Endodermal cell (in vitro differentiated cells): ENCODE results near the gene MRPS27. TPM values are rescaled to one million over a fixed set of nuclear protein-coding genes. Genes with fewer than 3 reads are reported as not detected.
A peak's percentile ranks its signal among the peaks of the same experiment; 100 is the strongest.

Experiments used
- DNase-seq: peaks from one replicate; pipeline ENCODE4 v3.0.0-alpha.2; 2017
- H3K27ac ChIP-seq: 2 replicates; pipeline ENCODE4 v1.5.1; 2013; ENCODE audit warnings: mild to moderate bottlenecking, low read depth, low read length, moderate library complexity
- H3K27me3 ChIP-seq: 2 replicates; pipeline ENCODE4 v1.6.1; 2013; ENCODE audit warnings: mild to moderate bottlenecking, low read length, moderate library complexity; ENCODE audit not compliant: insufficient read depth, control insufficient read depth, poor library complexity, severe bottlenecking
- H3K36me3 ChIP-seq: 2 replicates; pipeline ENCODE4 v1.7.0; 2013; ENCODE audit warnings: mild to moderate bottlenecking, low read length, moderate library complexity; ENCODE audit not compliant: control insufficient read depth, insufficient read depth
- H3K4me1 ChIP-seq: one replicate; pipeline ENCODE4 v1.7.0; 2013; ENCODE audit warnings: low read length; ENCODE audit not compliant: control insufficient read depth, insufficient read depth
- H3K4me3 ChIP-seq: 2 replicates; pipeline ENCODE4 v1.5.1; 2013; ENCODE audit warnings: mild to moderate bottlenecking, low read length, moderate library complexity
- H3K9ac ChIP-seq: 2 replicates; pipeline ENCODE4 v1.6.1; 2013; ENCODE audit warnings: mild to moderate bottlenecking, low read length, moderate library complexity; ENCODE audit not compliant: poor library complexity, severe bottlenecking; ENCODE audit errors: extremely low read depth
- H3K9me3 ChIP-seq: 2 replicates; pipeline ENCODE4 v1.6.1; 2013; ENCODE audit warnings: mild to moderate bottlenecking, low read length, moderate library complexity; ENCODE audit not compliant: control insufficient read depth
- H3K27ac Mint-ChIP-seq: 2 replicates; pipeline ENCODE4 v1.8.0; 2020; ENCODE audit warnings: mixed read lengths
- H3K27me3 Mint-ChIP-seq: 2 replicates; pipeline ENCODE4 v1.8.0; 2021; ENCODE audit warnings: mild to moderate bottlenecking, mixed read lengths; ENCODE audit not compliant: insufficient read depth
- H3K36me3 Mint-ChIP-seq: 2 replicates; pipeline ENCODE4 v1.8.0; 2020; ENCODE audit warnings: low read depth, mixed read lengths
- H3K4me1 Mint-ChIP-seq: 2 replicates; pipeline ENCODE4 v1.8.0; 2020; ENCODE audit warnings: mixed read lengths
- H3K4me3 Mint-ChIP-seq: 2 replicates; pipeline ENCODE4 v1.8.0; 2020; ENCODE audit warnings: mild to moderate bottlenecking, moderate library complexity, mixed read lengths
- H3K9me3 Mint-ChIP-seq: 2 replicates; pipeline ENCODE4 v1.8.0; 2020; ENCODE audit warnings: mild to moderate bottlenecking, mixed read lengths
- CTCF ChIP-seq: fragments of 200-600 bp; sonication (generic); conservative IDR thresholded peaks from 2 replicates; pipeline ENCODE4 v1.5.0; 2021; ENCODE audit warnings: antibody characterized with exemption, mild to moderate bottlenecking
- WGBS, 2 experiments: methylation state at CpG; one replicate each; pipeline versions ENCODE4 v1.1.5 to v1.1.7; 2013; ENCODE audit warnings: missing lambda C conversion rate in 2 of 2, mixed read lengths in 1 of 2; ENCODE audit not compliant: insufficient coverage in 1 of 2, insufficient read length in 1 of 2; 5-methylcytosine and 5-hydroxymethylcytosine counted together
- total RNA-seq, 2 donors: library from RNA; stranded (reverse); fragmentation: NEBNext Ultra II Directional in 1 of 2; extraction: Animal tissue kit (Norgen Biotek cat#: 25700) in 1 of 2; gene quantifications; 2 replicates in 1 of 2; 3 replicates in 1 of 2; pipeline ENCODE4 v1.2.1, GENCODE V29; 2021

MRPS27 gene
- total RNA-seq, 2 donors from 2014 or later = 55.2 to 80.8 TPM

GRCh38 chr5:72358925-72359324 lies 38.9 kb upstream of the MRPS27 start:
- H3K27me3 ChIP-seq = no peaks in the 10 kb centered on the region
- H3K27me3 Mint-ChIP-seq = no peaks in the 10 kb centered on the region
- no peak overlapping the region for H3K27ac ChIP-seq
- DNase-seq = no peak
- no peaks in the 10 kb centered on the region for H3K4me1 Mint-ChIP-seq
- H3K9me3 ChIP-seq = no peaks in the 10 kb centered on the region
- H3K36me3 ChIP-seq = peaks cover 19% of the 10 kb centered on the region
- no peaks in the 10 kb centered on the region for H3K4me1 ChIP-seq
- H3K36me3 Mint-ChIP-seq = peaks cover 39% of the 10 kb centered on the region
- no peak overlapping the region for H3K27ac Mint-ChIP-seq
- no peak for TF ChIP-seq CTCF
- no peak overlapping the region for H3K4me3 ChIP-seq
- no peaks in the 10 kb centered on the region for H3K9me3 Mint-ChIP-seq
- no peak overlapping the region for H3K4me3 Mint-ChIP-seq
- H3K9ac ChIP-seq = no peak overlapping the region

DNA sequence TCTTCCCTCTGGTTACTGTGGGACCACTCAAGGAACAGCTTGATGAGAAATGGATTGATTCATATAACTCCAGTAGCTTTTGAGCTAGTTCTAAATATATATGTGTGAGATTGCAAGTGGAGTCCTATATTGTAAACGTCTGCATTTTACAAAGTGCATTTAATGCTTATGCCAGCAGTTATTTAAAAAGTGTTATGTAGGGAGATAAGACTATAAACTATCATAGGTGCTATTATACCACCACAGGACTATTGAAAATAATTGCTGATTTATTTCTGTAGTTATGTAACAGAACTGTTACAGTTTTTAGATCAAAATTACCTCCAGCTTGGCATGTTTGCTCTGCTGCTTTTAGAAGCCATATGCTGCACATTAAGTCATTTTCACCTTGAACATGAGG lies 36.3 kb upstream of the MRPS27 start:
- Mint-ChIP-seq H3K4me3 (no peak overlapping the region), H3K4me1 (no peaks in the 10 kb centered on the region), H3K27me3 (no peaks in the 10 kb centered on the region), H3K36me3 (peaks cover 26% of the 10 kb centered on the region), H3K27ac (no peak overlapping the region), H3K9me3 (no peaks in the 10 kb centered on the region)
- H3K9me3 ChIP-seq = no peaks in the 10 kb centered on the region
- DNase-seq = no peak
- H3K9ac ChIP-seq = no peak overlapping the region
- no peaks in the 10 kb centered on the region for H3K27me3 ChIP-seq
- peaks cover 13% of the 10 kb centered on the region for H3K36me3 ChIP-seq
- no peak for TF ChIP-seq CTCF
- no peak overlapping the region for H3K27ac ChIP-seq
- H3K4me3 ChIP-seq = no peak overlapping the region
- H3K4me1 ChIP-seq = no peaks in the 10 kb centered on the region
- 93% methylated on average over 1 of the region's 1 CpG; no CpG with 5 or more reads in 1 of the 2 experiments for WGBS, 2 experiments

GRCh38 chr5:72355706-72356299 lies 35.8 kb upstream of the MRPS27 start:
- peak; percentile 80 for TF ChIP-seq CTCF
- DNase-seq = peak; percentile 75
- Mint-ChIP-seq H3K4me3 (no peak overlapping the region), H3K4me1 (no peaks in the 10 kb centered on the region), H3K36me3 (peaks cover 20% of the 10 kb centered on the region), H3K27ac (no peak overlapping the region), H3K9me3 (no peaks in the 10 kb centered on the region), H3K27me3 (no peaks in the 10 kb centered on the region)
- no peak overlapping the region for H3K27ac ChIP-seq
- no peaks in the 10 kb centered on the region for H3K27me3 ChIP-seq
- no peak overlapping the region for H3K9ac ChIP-seq
- no peaks in the 10 kb centered on the region for H3K4me1 ChIP-seq
- no peak overlapping the region for H3K4me3 ChIP-seq
- WGBS, 2 experiments = 82 to 90% methylated on average over 2 to 5 of the region's 5 CpGs
- peaks cover 13% of the 10 kb centered on the region for H3K36me3 ChIP-seq
- no peaks in the 10 kb centered on the region for H3K9me3 ChIP-seq
